Measurements from ENCODE around the gene PTGDR2.

DNA sequence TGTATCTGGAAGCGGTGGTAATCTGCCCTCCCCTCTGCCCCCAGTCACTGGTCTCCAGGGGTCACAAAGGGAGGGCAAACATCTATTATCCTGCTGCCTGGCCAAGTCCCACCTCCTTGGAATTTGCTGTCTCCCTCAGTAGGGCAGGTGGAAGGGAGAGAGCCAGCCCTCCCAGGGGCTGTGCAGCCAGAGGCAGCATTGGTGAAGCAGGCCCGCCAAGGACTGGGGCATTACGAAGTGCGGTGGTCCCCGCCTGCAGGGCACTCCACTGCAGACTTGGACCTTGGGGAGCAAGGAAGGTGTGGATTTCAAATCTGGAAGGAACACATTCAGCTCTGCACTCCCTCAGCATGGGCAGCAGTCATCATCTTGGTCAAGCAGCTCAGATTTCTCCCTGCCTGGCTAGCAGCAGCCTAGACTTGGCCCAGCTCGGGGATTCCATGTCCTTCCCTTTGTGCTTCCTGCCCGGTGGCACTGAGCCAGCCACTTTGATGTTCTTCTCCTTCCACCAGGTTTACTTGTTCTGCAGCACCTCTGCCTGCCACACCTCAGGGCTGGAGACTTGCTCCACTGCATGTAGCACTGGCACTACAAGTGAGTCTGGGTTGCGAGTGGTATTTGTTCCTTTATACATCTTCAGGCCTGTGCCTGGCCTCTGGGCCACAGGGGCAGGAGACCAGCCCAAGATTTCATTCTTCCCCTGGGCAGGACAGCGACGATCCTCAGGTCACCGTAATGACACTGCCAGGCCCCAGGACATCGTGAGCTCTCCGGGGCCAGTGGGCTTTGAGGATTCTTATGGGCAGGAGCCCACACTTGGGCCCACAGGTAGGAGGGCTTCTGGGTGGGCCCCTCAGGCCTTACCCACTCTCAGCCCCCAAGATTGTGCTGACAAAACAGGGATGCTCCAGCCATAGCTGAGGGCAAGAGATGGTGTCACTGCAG lies 18.9 kb upstream of the PTGDR2 start:
- TF ChIP-seq, protein P1, sequence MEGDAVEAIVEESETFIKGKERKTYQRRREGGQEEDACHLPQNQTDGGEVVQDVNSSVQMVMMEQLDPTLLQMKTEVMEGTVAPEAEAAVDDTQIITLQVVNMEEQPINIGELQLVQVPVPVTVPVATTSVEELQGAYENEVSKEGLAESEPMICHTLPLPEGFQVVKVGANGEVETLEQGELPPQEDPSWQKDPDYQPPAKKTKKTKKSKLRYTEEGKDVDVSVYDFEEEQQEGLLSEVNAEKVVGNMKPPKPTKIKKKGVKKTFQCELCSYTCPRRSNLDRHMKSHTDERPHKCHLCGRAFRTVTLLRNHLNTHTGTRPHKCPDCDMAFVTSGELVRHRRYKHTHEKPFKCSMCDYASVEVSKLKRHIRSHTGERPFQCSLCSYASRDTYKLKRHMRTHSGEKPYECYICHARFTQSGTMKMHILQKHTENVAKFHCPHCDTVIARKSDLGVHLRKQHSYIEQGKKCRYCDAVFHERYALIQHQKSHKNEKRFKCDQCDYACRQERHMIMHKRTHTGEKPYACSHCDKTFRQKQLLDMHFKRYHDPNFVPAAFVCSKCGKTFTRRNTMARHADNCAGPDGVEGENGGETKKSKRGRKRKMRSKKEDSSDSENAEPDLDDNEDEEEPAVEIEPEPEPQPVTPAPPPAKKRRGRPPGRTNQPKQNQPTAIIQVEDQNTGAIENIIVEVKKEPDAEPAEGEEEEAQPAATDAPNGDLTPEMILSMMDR (IDR thresholded peaks at IDR 0.05), result no peak
- TF ChIP-seq POLR2A (IDR thresholded peaks at IDR 0.05), result no peak

Data from gastroesophageal sphincter (tissue), 3 donors.